ENCODE data around the gene ADGRA1.

The ADGRA1 gene

GRCh38 chr10:133139551-133140065, 51.9 kb downstream of the ADGRA1 start:
- Histone ChIP-seq H3K9me3 (ENCODE audit: insufficient read depth, low read depth, low read length) (no peaks in the 10 kb centered on the region), H3K9me2 (replicated peaks; ENCODE audit: low read depth, low read length) (no peaks in the 10 kb centered on the region), H3K9ac (ENCODE audit: low read depth, low read length, poor library complexity, severe bottlenecking) (no peak overlapping the region), H2AFZ (ENCODE audit: low read length) (no peak overlapping the region), H3F3A (ENCODE audit: low read depth) (no peaks in the 10 kb centered on the region), H3K27me3 (ENCODE audit: insufficient read depth, low read length, poor library complexity, severe bottlenecking) (no peaks in the 10 kb centered on the region), H4K20me1 (ENCODE audit: insufficient read depth, low read length, poor library complexity, severe bottlenecking) (no peaks in the 10 kb centered on the region), H3K4me1 (ENCODE audit: insufficient read depth, low read length, poor library complexity, severe bottlenecking) (no peaks in the 10 kb centered on the region), H3K79me2 (ENCODE audit: insufficient read depth, low read length) (no peaks in the 10 kb centered on the region), H3K4me2 (ENCODE audit: low read depth, low read length, poor library complexity, severe bottlenecking) (no peak overlapping the region), H3K4me3 (ENCODE audit: low read length, poor library complexity, severe bottlenecking) (no peak overlapping the region), H3K36me3 (ENCODE audit: insufficient read depth, low read length) (no peaks in the 10 kb centered on the region)
- TF ChIP-seq EZH2phosphoT487 (IDR thresholded peaks at IDR 0.05; ENCODE audit: borderline replicate concordance) (no peak), CTCF (conservative IDR thresholded peaks at IDR 0.05; ENCODE audit: low read length) (no peak)

DNA sequence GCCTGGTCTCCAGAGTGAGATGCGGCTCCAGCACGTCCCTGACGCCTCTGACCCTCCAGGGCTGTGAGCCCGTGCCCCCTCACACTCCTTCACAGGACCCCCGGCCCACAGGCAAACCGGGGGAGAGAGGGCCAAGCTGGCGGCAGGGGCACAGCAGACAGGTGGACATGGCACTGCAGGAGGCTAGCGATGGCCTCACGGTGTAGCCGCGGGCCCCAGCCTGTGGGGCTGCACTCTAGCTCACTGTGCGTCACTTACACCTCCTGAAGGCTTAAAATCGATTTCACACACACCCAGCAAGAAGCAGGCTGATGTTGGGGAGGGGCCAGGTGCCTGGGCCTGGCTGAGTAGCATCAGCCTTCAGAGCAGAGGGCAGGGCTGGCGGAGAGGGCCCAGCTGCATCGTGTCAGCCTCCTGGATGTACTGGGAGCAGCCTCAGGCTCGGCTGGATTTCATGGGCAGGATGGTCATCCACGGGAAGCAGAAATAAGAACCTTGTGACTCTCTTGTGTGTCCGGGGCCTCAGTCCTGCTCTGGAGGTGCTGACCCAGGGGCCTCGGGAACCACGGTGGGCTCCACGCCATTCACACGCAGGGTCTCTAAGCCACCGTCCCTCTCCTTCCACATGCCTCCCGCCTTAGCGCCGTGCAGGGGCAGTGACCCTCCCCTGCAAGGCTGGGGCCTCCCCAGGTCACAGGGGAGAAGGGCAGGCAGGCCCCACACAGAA, 52.9 kb downstream of the ADGRA1 start:
- Histone ChIP-seq H3K9me3 (ENCODE audit: insufficient read depth, low read depth, low read length) (no peaks in the 10 kb centered on the region), H3K4me2 (ENCODE audit: low read depth, low read length, poor library complexity, severe bottlenecking) (no peak overlapping the region), H3K36me3 (ENCODE audit: insufficient read depth, low read length) (no peaks in the 10 kb centered on the region), H2AFZ (ENCODE audit: low read length) (no peak overlapping the region), H3K79me2 (ENCODE audit: insufficient read depth, low read length) (no peaks in the 10 kb centered on the region), H3F3A (ENCODE audit: low read depth) (no peaks in the 10 kb centered on the region), H4K20me1 (ENCODE audit: insufficient read depth, low read length, poor library complexity, severe bottlenecking) (no peaks in the 10 kb centered on the region), H3K27me3 (ENCODE audit: insufficient read depth, low read length, poor library complexity, severe bottlenecking) (no peaks in the 10 kb centered on the region), H3K9ac (ENCODE audit: low read depth, low read length, poor library complexity, severe bottlenecking) (no peak overlapping the region), H3K4me1 (ENCODE audit: insufficient read depth, low read length, poor library complexity, severe bottlenecking) (no peaks in the 10 kb centered on the region), H3K9me2 (replicated peaks; ENCODE audit: low read depth, low read length) (no peaks in the 10 kb centered on the region), H3K4me3 (ENCODE audit: low read length, poor library complexity, severe bottlenecking) (no peak overlapping the region)
- TF ChIP-seq CTCF (conservative IDR thresholded peaks at IDR 0.05; ENCODE audit: low read length) (no peak), EZH2phosphoT487 (IDR thresholded peaks at IDR 0.05; ENCODE audit: borderline replicate concordance) (no peak)

DNA sequence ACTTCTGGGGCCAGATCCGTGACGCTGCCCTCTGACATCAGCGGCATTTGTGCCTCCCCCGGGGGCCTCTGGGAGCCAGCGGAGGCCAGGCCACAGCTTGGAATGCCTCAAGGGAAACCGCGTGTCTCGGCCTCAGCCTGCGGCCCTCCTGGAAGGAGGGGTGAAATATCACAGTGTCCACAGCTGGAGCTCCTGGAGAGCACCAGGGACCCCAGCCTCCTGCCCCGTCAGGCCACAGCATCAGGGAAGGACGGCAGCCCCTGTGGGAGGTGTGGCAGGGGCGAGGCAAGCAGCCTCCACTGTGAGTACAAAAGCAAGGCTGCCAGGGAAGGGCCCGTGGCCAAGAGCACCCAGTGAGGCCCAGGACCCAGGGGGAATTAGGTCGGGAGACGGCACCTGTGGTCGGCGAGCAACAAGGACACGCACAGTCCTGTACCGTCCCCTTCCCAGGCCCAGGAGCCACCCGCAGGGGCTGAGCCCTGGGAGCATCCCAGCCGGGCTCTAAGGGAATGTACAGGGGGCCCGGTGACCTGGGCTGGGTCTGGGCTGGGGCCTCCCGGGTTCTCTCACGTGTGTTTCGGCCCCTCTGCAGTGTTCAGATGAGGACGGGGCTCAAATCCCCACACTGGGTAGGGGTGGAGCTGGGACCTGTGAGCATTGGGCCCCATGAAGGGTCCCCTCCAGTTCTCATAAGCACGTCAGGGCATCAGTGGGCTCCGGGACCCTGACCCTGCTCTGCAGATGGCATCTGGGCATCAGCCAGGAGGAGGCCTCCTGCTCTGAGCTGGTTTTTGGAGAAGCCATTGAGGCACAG, 53.6 kb downstream of the ADGRA1 start:
- H3K79me2 ChIP-seq (ENCODE audit: insufficient read depth, low read length): no peaks in the 10 kb centered on the region
- TF ChIP-seq EZH2phosphoT487 (IDR thresholded peaks at IDR 0.05; ENCODE audit: borderline replicate concordance) (no peak), CTCF (conservative IDR thresholded peaks at IDR 0.05; ENCODE audit: low read length) (no peak)
- H3K9me3 ChIP-seq (ENCODE audit: insufficient read depth, low read depth, low read length): 0 out of 2 replicates have a peak, but pooled peaks cover 3% of the 10 kb centered on the region
- H3K4me2 ChIP-seq (ENCODE audit: low read depth, low read length, poor library complexity, severe bottlenecking): no peak overlapping the region
- no peaks in the 10 kb centered on the region for H3K27me3 ChIP-seq (ENCODE audit: insufficient read depth, low read length, poor library complexity, severe bottlenecking)
- no peak overlapping the region for H2AFZ ChIP-seq (ENCODE audit: low read length)
- H4K20me1 ChIP-seq (ENCODE audit: insufficient read depth, low read length, poor library complexity, severe bottlenecking): no peaks in the 10 kb centered on the region
- no peak overlapping the region for H3K4me3 ChIP-seq (ENCODE audit: low read length, poor library complexity, severe bottlenecking)
- H3K9me2 ChIP-seq (replicated peaks; ENCODE audit: low read depth, low read length): no peaks in the 10 kb centered on the region
- no peak overlapping the region for H3K9ac ChIP-seq (ENCODE audit: low read depth, low read length, poor library complexity, severe bottlenecking)
- no peaks in the 10 kb centered on the region for H3K4me1 ChIP-seq (ENCODE audit: insufficient read depth, low read length, poor library complexity, severe bottlenecking)
- no peaks in the 10 kb centered on the region for H3K36me3 ChIP-seq (ENCODE audit: insufficient read depth, low read length)
- no peaks in the 10 kb centered on the region for H3F3A ChIP-seq (ENCODE audit: low read depth)
